Measurements from ENCODE around the gene LMX1B. TPM values are rescaled to one million over a fixed set of nuclear protein-coding genes. Genes with fewer than 3 reads are reported as not detected.

The LMX1B gene
- total RNA-seq, 2 donors from 2014 or later: 0.13 TPM; not detected in 1

- intact Hi-C loops (cut with DNase I): no loop called here
- Histone ChIP-seq H3K4me3 (no peak overlapping the region), H3K9ac (ENCODE audit: low read depth in 2 of 2, low read length in 2 of 2) (no peak overlapping the region), H3K36me3 (no peaks in the 10 kb centered on the region), H3K4me1 (no peaks in the 10 kb centered on the region), H3K27ac (no peak overlapping the region), H3K27me3 (no peaks in the 10 kb centered on the region), H3K9me3 (no peaks in the 10 kb centered on the region)
- TF ChIP-seq CTCF (IDR thresholded peaks at IDR 0.05): no peak
- DNase-seq: no peak
These were observed 27.5 kb upstream of the LMX1B start for GRCh38 chr9:126586236-126586635.

GRCh38 chr9:126587187-126588185 is 26.2 kb upstream of the LMX1B start:
- Histone ChIP-seq H3K9ac (ENCODE audit: low read depth in 2 of 2, low read length in 2 of 2) (no peak overlapping the region), H3K4me1 (no peaks in the 10 kb centered on the region), H3K36me3 (no peaks in the 10 kb centered on the region), H3K27ac (no peak overlapping the region), H3K9me3 (no peaks in the 10 kb centered on the region), H3K27me3 (no peaks in the 10 kb centered on the region), H3K4me3 (no peak overlapping the region)
- TF ChIP-seq CTCF (IDR thresholded peaks at IDR 0.05): no peak
- no peak for DNase-seq
- intact Hi-C loops (cut with DNase I): no loop called here

DNA sequence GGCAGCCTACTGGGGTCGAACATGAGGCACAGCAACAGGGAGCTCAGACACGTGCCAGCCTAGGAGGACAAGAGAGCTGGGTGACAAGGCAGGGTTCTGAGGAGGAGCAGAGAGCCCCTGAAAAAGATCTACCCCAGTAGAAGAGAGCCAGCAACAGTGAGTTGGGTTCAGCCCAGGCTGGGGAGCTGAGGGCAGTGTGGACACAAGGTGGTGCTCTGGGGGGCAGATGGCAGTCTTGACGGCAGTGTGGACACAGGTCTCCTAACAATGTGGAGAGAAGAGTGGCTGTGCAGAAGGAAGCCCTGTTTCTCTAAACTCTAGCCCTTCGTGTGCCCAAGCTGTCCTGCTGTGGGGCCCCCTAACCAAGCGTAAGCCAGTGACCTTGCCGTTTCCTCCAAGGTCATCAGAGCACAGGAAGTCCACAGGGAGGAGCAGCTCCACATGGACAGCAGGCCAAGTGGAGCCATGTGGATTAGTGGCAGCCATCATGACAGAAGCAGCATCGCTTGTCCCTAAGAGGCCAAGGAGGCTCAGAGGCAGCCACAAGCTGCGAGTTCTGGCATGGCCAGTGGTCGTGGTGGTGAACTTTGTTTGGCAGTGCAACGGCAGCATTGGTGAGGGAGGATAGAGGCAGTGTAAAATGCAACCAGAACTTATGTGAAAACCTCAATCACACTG is 25.1 kb upstream of the LMX1B start:
- no peaks in the 10 kb centered on the region for H3K9me3 ChIP-seq
- H3K4me1 ChIP-seq: no peaks in the 10 kb centered on the region
- no peaks in the 10 kb centered on the region for H3K36me3 ChIP-seq
- no peak for DNase-seq
- no peak for TF ChIP-seq CTCF (IDR thresholded peaks at IDR 0.05)
- no peaks in the 10 kb centered on the region for H3K27me3 ChIP-seq
- no peak overlapping the region for H3K9ac ChIP-seq (ENCODE audit: low read depth in 2 of 2, low read length in 2 of 2)
- H3K4me3 ChIP-seq: no peak overlapping the region
- intact Hi-C loops (cut with DNase I): no loop called here
- no peak overlapping the region for H3K27ac ChIP-seq

DNA sequence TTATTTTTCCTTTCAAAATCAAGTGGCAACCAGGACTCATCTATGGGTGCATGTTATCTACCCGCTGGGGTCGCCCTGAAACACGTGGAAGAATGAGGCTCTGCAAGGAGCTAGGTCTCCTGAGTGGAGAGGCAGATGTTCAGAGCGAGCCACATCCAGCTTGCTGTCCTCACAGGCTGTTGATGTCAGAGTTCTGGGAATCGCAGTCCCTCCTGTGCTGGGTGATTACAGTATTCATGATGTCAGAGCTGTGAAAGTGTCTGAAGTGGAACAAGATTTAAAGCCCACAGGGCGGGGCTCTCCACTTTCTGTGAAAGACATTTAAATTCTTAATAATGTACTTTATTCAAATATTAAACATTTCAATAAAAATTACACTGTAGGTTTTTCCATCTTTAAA is 24.4 kb upstream of the LMX1B start:
- no peak for DNase-seq
- H3K27ac ChIP-seq: no peak overlapping the region
- no peaks in the 10 kb centered on the region for H3K36me3 ChIP-seq
- H3K27me3 ChIP-seq: no peaks in the 10 kb centered on the region
- H3K9me3 ChIP-seq: no peaks in the 10 kb centered on the region
- intact Hi-C loops (cut with DNase I): no loop called here
- no peak overlapping the region for H3K9ac ChIP-seq (ENCODE audit: low read depth in 2 of 2, low read length in 2 of 2)
- no peak for TF ChIP-seq CTCF (IDR thresholded peaks at IDR 0.05)
- H3K4me3 ChIP-seq: no peak overlapping the region
- no peaks in the 10 kb centered on the region for H3K4me1 ChIP-seq

DNA sequence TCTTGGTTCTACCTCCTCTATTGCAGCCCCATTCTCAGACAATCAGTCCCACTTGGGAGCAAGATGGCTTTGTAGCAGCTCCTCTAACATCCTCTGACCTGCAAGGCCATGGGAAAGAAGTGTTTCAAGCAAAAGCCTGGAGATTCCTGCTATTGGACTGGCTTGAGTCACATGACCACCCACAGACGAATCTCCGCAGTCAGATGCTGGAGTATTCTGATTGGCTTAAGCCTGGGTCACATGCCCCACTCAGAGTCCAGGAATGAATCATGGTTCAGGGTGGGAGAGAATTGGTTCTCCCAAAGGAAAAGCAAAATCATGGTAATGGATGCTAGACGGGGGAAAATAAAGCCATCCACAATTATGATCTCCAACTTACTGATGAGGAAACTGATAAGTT is 22.6 kb upstream of the LMX1B start:
- intact Hi-C loops (cut with DNase I): no loop called here
- Histone ChIP-seq H3K4me1 (no peaks in the 10 kb centered on the region), H3K4me3 (no peak overlapping the region), H3K27ac (no peak overlapping the region), H3K27me3 (no peaks in the 10 kb centered on the region), H3K9me3 (no peaks in the 10 kb centered on the region), H3K9ac (ENCODE audit: low read depth in 2 of 2, low read length in 2 of 2) (no peak overlapping the region), H3K36me3 (no peaks in the 10 kb centered on the region)
- no peak for TF ChIP-seq CTCF (IDR thresholded peaks at IDR 0.05)
- no peak for DNase-seq
